Stimulated activated CD4-positive, alpha-beta T cell treated with anti-CD3 and anti-CD28 coated beads, Interleukin-2, amount 100 ng/mL, for 24 hours (primary cell): ENCODE results near the gene SCAMP4.

Source experiments
- DNase-seq, 2 donors: peaks; one replicate each; pipeline ENCODE4 v3.0.0-alpha.2; 2020

The SCAMP4 gene

DNA sequence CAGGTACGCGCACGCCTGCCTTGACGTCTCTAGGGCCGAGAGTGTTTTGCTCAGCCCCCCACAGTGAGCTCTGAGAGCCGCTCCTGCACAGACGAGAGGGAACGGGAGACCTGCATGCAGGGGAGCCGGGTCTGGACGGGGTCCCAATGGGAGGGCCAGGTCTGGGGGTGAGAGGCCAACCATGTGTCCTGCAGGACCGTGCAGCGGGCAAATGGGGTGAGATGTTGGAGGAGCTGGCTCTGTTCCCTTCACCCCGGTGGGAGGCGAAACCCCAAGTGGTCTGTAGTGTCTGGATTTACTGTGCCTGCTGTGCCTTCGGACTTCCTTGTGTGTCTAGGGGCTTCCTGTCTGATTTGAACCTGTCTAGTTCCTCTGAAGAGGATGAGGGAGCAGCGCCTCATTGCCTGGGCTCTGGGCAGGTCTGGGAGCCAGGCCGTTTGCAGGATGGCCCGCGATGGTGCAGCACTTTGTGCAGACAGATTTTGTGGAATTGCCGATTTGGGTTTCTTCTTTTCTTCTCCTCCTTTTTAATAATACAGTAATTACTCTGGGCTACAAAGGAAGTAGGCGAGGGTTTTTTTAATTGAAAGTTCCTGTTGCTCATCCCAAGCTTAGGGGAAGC, 37.8 kb downstream of the SCAMP4 start:
- no peak for DNase-seq

DNA sequence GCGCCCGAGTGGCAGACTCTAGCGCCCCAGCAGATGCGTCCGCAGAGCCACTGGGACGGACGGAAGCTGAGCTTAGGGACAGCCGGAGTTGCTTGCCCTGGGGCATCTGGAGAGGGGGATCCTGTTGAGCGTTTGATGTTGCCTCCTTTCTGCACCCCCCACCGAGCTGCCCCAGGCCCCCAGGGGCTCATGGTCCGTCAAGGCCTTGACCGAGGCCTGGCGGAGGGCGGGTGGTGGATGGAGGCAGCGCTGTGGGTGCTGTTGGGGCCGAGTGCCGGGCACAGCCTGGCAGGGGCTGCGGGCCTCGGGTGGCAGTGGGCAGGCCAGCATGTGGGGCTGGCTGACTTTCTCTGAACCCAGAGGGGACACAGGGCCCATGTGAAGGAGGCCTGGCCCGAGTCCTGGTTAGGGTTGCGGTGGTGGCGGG, 38.5 kb downstream of the SCAMP4 start:
- no peak for DNase-seq

GRCh38 chr19:1944088-1944915, 39.1 kb downstream of the SCAMP4 start:
- no peak for DNase-seq

DNA sequence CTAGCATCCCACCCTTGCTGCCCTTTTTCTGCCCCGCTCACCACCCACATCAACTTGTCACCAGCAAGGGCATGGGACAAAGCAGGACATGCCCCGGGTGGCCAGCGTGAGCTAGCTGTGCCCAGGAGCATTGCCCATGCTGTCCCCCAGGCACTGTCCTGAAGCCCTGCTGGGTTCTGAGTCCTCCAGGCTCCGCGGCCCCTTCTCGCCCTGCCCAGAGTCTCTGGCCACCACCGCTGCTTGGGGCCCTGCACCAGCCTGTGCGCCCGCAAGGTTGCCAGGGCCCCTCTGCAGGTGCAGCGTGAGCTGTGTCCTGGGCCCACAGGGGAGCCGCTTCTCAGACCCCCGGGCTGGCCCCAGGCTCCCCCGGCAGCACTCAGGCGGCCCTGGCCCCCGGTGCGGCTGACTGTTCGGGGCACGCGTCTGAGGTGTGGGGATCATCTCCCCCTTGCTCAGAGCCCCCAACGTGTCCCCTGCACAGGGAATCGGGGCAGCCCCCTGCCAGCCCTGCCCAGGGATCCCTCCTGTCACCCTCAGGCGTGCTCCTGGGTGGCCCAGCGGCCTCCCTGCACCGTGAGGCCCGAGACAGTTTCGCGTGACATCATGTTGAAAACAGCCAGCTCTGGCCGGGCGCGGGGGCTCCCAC, 39.8 kb downstream of the SCAMP4 start:
- no peak for DNase-seq

DNA sequence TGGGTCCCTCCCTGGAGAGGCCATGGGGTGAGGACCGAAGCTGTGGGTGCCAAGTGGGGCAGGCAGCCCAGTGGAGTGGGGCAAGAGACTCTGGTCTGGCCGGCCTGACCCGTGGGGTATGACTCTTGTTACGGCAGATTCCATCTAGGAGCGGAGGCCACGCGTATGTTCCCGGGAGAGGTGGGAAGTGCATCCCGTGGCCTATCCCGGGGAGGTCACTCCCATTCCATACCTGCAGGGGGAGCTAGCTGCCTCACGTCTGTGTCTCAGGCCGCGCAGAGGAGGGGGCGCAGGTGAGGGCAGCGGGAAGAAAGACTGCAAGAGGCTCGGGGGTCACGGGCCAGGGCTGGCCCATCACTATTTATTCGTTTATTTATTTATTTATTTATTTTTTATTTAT, 40.7 kb downstream of the SCAMP4 start:
- DNase-seq: peak; percentile 38 to 41

DNA sequence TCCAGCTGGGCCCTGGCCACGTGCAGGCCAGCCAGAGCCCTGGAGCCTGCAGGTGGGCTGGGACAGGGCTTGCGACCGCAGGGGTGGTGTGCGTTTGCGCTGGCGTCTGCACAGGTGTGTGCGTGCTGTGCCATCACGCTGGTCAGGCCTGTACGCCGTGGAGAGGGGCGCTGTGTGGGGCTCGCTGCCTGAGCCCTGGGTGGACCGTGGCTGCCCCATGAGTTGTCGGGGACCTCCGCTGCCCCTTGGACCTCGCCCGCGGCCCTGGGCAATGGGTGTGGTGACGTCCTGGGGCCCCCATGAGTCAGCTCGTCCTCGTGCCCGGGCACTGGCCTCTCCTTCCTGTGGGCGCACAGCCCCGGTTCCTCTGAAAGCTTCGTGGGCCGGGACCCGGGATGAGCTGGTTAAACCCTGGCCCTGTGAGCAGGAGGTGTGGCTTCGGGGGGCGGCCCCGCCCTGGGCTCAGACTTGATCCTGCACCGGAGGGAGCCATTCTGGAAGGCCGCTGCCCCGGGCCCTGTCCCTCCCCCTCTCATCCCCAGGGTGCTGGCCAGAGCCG, 42.5 kb downstream of the SCAMP4 start:
- DNase-seq: no peak

DNA sequence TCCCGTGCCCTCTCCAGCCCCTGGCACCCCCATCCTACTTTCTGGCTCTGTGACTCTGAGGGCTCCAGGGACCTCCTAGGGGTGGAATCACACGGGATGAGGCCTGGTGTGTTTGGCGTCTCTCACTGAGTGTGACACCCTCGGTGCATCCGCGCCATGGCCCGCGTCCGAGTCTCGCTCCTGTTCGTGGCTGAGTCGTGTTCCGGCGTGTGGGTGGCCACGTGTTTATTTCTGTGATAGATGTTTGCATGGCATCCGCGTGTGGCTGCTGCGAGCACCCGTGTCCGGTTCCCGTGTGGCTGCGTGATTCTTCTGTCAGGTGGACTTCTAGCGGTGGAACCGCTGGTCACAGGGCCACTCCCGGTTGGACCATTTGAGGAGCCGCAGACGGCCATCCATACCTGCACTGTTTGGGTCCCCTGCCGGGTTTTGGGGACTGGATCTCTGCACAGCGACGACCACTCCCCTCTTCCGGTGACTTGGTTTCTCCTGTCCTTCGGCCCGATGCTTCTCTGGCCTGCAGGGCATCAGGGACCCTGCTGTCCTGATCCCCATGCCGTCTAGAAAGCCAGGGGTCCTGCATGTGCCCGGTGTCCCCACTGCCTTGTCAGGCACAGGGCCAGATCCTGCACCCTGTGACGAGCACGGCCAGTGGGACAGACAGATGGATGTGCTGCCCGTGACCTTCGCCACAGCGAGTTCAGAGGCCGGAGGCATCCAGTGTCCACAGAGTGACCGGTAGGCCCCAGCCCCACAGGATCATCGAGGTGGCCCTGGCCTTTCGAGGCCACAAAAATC, 44.3 kb downstream of the SCAMP4 start:
- no peak for DNase-seq

DNA sequence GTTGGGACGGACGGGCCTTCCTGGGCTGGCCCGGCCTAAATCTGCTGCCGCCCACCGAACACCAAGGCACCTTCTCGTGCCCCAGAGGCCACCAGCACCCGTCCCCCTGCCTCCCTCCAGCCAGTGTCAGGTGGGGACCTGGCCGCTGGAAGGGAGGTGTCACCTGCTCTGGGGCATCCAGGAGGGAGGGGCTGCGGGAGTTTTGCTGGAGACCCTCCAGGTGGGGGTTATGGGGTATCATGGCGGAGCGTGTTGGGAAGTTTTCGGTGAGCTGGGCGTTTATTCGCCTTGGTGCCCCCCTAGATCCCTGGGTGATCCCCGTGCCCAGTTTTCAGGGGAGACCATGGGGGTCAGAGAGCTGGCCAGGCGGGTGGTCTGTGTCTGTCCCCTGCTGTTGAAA, 45.4 kb downstream of the SCAMP4 start:
- no peak for DNase-seq

DNA sequence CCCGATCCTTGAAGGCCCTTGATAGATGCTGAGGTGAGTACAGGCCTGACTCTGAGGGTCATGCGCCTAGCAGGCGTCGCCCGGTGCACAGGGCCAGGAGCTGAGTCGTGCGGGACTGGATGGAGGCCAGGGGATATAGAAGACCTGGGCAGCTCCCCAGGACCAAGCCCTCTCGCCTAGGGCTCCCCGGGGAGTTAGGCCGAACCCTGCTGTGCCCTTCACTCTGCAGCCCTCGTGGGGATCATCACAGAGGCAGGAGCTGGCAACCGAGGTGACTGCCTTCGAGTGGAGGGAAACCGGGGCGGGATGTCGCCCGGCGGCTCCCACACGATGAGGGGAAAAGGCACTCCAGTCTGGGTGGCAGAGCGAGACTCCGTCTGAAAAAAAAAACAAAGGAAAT, 47.4 kb downstream of the SCAMP4 start:
- no peak for DNase-seq

DNA sequence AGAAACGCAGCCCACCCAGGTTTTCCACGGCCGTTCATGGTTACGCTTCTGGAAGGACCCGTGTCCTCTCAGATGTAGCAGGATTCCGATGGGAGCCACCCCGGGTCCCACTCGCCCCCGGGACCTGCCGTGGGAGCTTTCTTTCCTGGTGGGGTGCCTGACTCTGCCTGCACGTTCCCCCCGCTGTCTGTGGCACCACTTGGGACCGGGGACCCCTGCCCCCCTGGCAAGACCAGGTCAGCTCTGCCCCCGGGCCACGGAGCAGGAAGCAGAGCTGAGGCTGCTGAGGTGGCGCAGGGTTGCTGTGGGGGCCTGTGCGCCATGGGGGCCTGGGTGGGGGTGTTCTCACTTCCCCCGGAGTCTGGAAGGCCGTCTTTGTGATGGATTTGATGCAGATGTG, 47.8 kb downstream of the SCAMP4 start:
- DNase-seq: no peak

GRCh38 chr19:1953441-1954094, 48.4 kb downstream of the SCAMP4 start:
- no peak for DNase-seq

- DNase-seq: no peak
Observed at GRCh38 chr19:1954532-1954933, 49.3 kb downstream of the SCAMP4 start.

GRCh38 chr19:1955171-1956121, 50.2 kb downstream of the SCAMP4 start:
- DNase-seq: no peak

DNA sequence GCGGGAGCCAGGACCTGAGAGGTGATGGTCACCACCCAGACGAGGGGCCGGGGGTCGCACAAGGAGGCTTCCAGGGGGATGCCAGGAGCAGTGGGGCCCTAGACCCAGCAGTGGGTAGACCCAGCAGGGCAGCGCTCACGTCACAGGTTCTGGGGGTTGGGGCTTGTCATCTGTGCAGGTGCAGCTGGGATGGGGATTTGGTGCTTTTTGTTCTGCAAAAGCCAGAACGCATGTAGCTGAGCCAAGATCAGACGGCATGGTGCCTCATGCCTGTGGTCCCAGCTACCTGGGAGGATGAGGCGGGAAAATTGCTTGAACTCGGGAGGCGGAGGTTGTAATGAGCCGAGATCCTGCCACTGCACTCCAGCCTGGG, 50.9 kb downstream of the SCAMP4 start:
- DNase-seq: no peak

- no peak for DNase-seq
Observed at GRCh38 chr19:1956868-1957492, 51.8 kb downstream of the SCAMP4 start.

GRCh38 chr19:1957562-1958248, 52.5 kb downstream of the SCAMP4 start:
- DNase-seq: no peak

DNA sequence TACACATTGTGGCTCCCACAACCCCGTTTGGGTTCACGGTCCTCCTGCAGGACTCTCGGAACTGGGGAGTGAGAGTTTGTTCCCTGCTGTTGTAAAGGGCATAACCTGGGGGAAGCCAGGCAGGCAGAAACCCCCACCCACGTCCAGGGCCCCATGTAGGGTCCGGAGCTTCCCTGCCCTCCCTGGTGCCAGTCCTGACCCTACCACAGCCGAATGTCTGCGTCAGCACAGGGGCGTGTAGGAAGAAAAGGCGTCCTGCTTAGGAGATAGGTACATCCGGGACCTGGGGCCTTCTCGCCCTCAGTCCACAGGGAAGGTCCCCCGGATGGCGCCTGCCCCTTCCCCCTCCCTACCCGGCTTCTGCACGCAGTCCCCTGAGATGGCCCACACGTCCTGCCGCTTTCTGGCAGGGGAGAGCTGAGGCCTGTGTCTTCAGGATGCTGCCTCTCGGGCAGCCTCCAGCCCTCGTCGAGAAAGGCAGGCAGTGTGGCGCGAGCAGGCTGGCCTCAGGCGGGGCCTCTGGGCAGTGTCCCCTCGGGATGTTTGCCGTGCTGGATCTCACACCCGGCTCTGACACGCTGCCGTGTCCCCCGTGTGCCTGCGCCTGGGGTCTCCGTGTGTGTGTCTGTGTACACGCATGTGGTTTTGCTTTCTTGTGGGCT, 54.9 kb downstream of the SCAMP4 start:
- no peak for DNase-seq

GRCh38 chr19:1961000-1961883, 56.0 kb downstream of the SCAMP4 start:
- no peak for DNase-seq
